BLaER1 treated with 17β-estradiol and CSF1 and Interleukin-3, amounts not matched to agents 10 nM and 100 nM (cell line): ENCODE results near the gene PPP1R12B.

ENCODE experiments used
- H3K27ac ChIP-seq, 11 experiments: shearing (Covaris generic); formaldehyde crosslinking; 2 replicates each; pipeline ENCODE4 v1.8.1; 2022
- H3K27me3 ChIP-seq, 11 experiments: shearing (Covaris generic); formaldehyde crosslinking; 2 replicates each; pipeline ENCODE4 v1.8.1; 2022
- H3K36me3 ChIP-seq, 11 experiments: shearing (Covaris generic); formaldehyde crosslinking; 2 replicates each; pipeline ENCODE4 v1.8.1; 2022
- H3K4me1 ChIP-seq, 10 experiments: shearing (Covaris generic); formaldehyde crosslinking; 2 replicates each; pipeline ENCODE4 v1.8.1; 2022
- H3K4me2 ChIP-seq, 11 experiments: shearing (Covaris generic); formaldehyde crosslinking; 2 replicates each; pipeline ENCODE4 v1.8.1; 2022
- H3K4me3 ChIP-seq, 10 experiments: shearing (Covaris generic); formaldehyde crosslinking; 2 replicates each; pipeline ENCODE4 v1.8.1; 2022
- H3K9ac ChIP-seq, 11 experiments: shearing (Covaris generic); formaldehyde crosslinking; 2 replicates each; pipeline ENCODE4 v1.8.1; 2022
- H3K9me3 ChIP-seq, 11 experiments: shearing (Covaris generic); formaldehyde crosslinking; replicated peaks in 1 of 11; 2 replicates each; pipeline ENCODE4 v1.8.1; 2022
- H4K20me1 ChIP-seq, 11 experiments: shearing (Covaris generic); formaldehyde crosslinking; 2 replicates each; pipeline ENCODE4 v1.8.1; 2022
- Cebpa-rat ChIP-seq, 11 experiments: shearing (Covaris generic); IDR thresholded peaks; 2 replicates each; pipeline ENCODE4 v1.8.1; 2022

The PPP1R12B gene

DNA sequence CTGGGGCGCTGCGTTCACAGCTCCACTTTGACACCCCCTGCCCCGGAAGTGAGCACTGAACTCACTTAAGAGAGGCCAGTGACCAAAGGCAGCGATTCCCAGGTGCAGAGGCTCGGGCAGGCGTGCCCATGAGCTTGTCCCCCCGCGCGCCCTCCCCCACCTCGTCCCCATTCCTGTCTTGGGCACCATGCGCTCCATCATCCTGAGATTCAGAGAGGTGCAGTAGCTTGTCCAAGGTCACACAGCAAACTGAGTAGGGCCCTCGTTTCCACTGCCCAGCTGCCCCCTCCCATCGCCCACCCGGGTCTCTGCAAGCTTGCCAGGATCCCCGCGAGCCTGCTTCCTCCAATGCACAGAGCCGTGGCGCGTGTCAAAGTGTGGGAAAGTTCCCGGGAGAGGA lies 293.7 kb downstream of the PPP1R12B start:
- Histone ChIP-seq H3K4me3 (no peak overlapping the region), H3K4me1 (peaks cover 0 to 13% (median 8%) of the 10 kb centered on the region in 10 experiments; a peak in 11 of 20 replicates), H4K20me1 (peaks cover 0 to 80% (median 7%) of the 10 kb centered on the region in 11 experiments; a peak in 13 of 22 replicates), H3K9me3 (no peaks in the 10 kb centered on the region), H3K27me3 (peaks cover 65 to 99% (median 78%) of the 10 kb centered on the region in 11 experiments), H3K27ac (no peak overlapping the region), H3K9ac (no peak overlapping the region), H3K36me3 (no peaks in the 10 kb centered on the region), H3K4me2 (no peak overlapping the region; a peak in 1 of 22 replicates)
- no peak for TF ChIP-seq Cebpa-rat (IDR thresholded peaks at IDR 0.05)
